GM20000 (cell line): ENCODE data around the gene CKAP5.
"Not testable (repeated sequence)": the region's sequence is repeated elsewhere in the genome, so short reads cannot be mapped to it uniquely, and the experiment has no call there.

Source experiments
- DNase-seq: peaks from one replicate; pipeline ENCODE4 v3.0.0; 2012; ENCODE audit warnings: low spot score
- TF ChIP-seq, protein P1 (sequence below): IDR thresholded peaks from 2 replicates; pipeline ENCODE4 v1.5.1; 2012; ENCODE audit warnings: mild to moderate bottlenecking, control low read depth; ENCODE audit errors: extremely low read depth, missing control alignments

The CKAP5 gene

DNA sequence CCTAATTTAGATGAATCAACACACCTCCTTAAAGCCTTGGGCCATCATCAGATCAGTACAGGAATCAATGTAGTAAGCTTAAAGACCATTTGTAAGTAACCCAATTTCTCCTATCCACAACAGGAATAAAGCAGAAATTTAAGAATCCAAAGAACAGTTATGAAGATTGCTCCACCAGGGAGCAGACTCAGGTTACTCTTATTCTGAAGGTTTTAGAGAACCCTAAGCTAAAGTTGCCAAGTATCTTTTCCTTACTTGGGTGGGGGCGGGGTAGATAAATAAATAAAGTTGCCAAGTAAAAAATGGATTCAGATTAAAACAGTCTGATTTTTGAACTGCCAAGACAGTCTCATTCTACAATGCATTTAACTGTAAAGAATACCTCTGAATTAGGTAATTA lies 18.1 kb downstream of the CKAP5 start:
- DNase-seq = no peak
- TF ChIP-seq, protein P1, sequence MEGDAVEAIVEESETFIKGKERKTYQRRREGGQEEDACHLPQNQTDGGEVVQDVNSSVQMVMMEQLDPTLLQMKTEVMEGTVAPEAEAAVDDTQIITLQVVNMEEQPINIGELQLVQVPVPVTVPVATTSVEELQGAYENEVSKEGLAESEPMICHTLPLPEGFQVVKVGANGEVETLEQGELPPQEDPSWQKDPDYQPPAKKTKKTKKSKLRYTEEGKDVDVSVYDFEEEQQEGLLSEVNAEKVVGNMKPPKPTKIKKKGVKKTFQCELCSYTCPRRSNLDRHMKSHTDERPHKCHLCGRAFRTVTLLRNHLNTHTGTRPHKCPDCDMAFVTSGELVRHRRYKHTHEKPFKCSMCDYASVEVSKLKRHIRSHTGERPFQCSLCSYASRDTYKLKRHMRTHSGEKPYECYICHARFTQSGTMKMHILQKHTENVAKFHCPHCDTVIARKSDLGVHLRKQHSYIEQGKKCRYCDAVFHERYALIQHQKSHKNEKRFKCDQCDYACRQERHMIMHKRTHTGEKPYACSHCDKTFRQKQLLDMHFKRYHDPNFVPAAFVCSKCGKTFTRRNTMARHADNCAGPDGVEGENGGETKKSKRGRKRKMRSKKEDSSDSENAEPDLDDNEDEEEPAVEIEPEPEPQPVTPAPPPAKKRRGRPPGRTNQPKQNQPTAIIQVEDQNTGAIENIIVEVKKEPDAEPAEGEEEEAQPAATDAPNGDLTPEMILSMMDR = no peak

DNA sequence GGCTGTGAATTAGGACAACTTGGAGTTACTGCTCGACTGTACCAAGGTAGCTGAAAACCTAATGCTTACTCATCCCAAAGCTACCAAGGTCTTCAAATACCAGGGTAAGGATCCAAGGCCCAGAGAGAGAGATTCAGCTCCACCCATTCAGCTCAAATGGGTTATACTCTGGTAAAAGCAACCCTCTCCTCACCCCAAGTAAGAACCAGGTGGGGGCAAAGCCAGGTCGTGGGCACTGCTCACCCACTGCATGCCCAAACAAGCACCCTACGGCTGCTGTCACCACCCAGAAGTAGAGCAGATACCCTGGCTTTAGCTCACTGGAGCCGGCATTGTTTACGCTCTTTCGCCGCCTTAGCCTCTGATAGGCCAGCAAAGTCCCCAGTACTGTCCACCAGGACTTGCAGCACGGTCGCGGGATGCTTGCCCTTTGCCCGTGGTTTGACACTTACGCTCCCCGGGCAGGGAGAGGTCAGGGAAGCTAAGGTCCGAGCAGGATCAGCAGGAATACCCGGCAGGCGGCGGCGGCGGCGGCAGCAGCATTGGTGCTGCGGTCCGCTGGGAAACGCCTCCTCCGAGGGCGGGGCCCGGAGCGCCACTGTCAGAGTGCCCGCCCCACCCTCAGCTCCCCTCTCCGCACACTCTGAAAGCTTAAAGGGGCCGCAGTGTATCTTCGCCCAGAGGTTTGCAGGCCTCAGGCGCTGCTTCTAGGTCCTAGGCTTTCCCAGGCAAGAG lies 19.6 kb downstream of the CKAP5 start:
- TF ChIP-seq, protein P1 = no peak
- peak; percentile 75 for DNase-seq

- DNase-seq = no peak
- TF ChIP-seq, protein P1 = peak; percentile 10
Observed at GRCh38 chr11:46808799-46809431, 37.2 kb downstream of the CKAP5 start.

DNA sequence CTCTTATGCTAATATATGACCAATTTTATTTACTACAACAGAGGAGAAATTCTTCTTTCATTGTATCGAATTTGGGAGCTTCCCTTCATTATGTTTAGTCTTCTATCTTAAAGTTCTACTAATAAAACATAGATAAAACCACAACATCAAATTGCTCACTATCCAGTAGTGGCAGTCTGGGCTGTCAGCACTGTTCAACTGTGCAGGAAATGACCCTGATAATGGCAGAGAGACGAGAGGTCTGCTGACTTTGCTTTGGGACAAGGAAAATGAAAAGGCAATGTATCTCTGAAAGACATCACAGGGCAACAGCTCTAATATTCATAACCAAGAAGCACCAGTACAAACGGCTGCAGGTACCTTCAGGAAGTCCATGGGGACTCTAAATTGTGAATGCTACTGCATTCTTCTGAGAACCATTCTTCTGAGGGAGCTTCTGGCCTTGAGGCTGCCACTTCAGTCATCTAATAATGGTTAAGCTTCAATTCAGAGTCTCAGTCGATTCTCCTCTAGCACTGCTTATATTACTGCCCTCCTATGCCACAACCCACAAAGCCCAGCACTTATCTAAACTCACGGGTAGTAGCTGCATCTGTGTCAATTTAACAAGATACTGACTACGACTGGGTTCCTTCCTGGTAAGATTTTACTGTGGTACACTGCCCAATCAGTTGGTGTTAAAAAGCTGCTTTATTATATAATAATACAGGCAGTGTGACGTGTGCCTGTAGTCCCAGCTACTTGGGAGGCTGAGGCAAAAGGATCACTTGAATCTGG lies 44.2 kb downstream of the CKAP5 start:
- TF ChIP-seq, protein P1 = no peak
- DNase-seq = no peak

DNA sequence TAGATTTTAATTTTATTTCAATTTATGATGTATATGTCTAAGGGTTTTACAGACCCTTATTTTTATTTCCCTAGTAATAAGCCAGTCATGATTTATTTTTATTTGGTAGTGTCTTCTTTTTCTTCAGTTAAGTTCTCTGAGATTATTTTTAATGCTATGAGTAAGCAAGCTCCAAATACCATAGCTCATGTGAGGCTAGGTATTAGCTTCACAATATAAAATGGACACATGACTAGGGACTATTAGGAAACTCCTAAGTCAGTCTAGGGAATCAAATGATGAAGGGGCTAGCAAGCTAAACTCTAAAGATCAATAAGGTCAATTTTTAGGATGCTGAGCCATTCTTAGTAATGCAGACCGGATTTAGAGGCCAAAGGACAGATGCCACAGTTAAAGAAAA lies 45.9 kb downstream of the CKAP5 start:
- TF ChIP-seq, protein P1 = no peak
- DNase-seq = no peak

- not testable (repeated sequence) for DNase-seq
Observed at GRCh38 chr11:46799725-46800124, 46.4 kb downstream of the CKAP5 start.

DNA sequence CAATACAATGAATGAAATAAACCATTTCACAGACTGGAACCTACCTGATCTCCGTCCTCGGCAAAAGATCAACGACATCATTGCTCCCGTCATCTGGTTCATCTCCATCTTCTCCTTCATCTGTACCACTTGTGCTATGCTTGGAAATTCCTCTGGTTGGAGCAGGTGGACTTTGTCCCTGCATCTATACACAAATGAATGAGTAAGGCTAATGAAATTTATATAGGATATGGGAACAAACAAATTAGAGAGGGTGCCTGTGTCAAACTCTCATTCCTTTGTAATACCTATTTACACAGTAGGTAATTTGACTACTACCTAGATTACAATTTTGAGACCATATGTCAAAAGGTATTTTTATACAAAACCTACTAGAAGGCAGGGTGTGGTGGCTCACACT lies 67.7 kb downstream of the CKAP5 start:
- TF ChIP-seq, protein P1 = no peak
- DNase-seq = no peak
